Stimulated activated effector memory CD8-positive, alpha-beta T cell treated with anti-CD3 and anti-CD28 coated beads, Interleukin-12 subunit alpha, Interleukin-12 subunit beta, amount 100 ng/mL, for 72 hours (primary cell): ENCODE measurements around the gene TASOR2.

ENCODE experiments used
- ATAC-seq: fragments of 150-1000 bp; cut with Tn5 transposase; 2 replicates; pipeline ENCODE4 v1.10.0; 2021
- DNase-seq, 2 donors: peaks; one replicate each; pipeline ENCODE4 v3.0.0; 2021 to 2022; ENCODE audit warnings: low spot score in 2 of 2
- H3K27ac Mint-ChIP-seq: one replicate; pipeline ENCODE4 v1.8.0; 2022; ENCODE audit warnings: mild to moderate bottlenecking, mixed read lengths
- H3K36me3 Mint-ChIP-seq: one replicate; pipeline ENCODE4 v1.8.0; 2022; ENCODE audit warnings: mild to moderate bottlenecking, mixed read lengths
- H3K4me1 Mint-ChIP-seq: one replicate; pipeline ENCODE4 v1.8.0; 2022; ENCODE audit warnings: mixed read lengths
- H3K4me3 Mint-ChIP-seq: one replicate; pipeline ENCODE4 v1.8.0; 2022; ENCODE audit warnings: mild to moderate bottlenecking, mixed read lengths
- H3K9me3 Mint-ChIP-seq: one replicate; pipeline ENCODE4 v1.8.0; 2022; ENCODE audit warnings: mixed read lengths

TASOR2 gene, protein sequence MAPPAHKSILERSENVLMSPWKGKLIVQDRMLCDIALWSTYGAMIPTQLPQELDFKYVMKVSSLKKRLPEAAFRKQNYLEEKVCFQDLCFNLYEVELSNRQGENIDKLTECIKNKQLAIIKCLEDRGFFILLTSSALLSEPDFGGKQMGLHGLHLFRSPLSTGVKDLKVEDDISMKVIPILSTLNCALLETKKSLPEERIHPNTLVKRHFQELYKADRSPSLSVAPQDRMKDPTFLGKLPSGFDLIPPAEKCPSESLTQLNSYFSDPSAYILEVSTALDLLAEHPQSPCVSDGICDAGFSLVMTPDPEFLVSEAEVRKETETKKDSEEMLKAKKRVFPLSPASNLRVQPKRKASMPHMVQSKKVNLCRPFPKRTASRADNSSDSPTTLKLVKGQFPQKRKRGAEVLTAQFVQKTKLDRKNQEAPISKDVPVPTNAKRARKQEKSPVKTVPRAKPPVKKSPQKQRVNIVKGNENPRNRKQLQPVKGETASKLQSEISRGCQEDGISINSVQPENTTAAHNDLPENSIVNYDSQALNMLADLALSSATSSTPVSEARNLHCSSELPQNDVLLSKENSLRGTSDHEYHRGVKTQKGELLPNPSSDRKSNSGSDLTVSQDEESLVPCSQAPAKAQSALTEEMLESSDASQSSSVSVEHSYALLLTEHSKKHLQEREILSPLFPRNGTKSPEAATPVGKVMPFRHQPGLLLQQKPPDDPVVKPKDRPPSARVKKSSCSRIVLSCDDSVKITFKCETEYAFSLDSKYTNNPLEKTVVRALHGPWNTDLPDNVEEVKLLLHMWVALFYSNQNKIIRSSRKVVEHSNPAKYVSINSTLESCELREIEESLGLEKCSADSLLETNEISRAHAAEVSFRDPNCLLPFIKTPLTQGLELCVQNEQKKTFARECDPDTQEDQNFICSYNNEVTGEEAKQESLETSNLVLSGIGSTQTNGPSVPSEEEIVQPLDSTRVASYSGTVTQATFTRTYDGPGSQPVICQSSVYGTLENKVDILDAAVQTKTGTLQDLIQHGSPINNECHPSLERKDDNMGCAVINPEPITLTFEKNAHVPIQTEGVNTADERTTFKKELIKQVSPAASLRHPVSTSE (N-terminal part only)

DNA sequence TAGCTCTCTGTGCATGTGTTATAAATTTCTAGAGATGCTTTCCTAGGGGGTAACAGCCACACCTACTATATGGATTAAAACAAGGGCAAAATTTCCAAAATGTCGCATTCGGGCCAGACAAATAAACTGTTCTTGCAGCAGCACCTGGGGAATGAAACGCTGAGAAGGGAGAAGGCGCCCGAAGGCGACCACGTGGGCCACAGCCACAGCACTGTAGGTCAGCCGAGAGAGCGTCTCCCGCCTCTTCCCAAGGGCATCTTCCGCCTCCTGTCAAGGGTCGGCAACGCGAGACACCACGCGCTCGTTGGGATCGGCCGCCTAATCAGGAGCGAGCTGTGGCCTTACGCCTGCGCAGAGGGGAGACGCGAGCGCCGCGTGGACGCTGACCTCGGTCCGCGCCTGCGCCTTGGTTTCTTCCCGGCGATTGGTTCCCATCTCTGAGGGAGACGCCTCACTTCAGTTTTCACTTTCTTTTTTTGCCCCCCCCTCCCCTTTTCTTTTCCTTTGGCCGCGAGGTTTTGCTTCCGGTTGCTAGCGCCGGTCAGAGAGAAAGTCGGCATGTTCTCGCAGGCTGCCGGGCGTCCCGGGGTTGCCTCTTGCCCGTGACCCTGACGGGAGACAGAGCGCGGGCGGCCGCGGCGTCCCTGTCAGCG is at the start of gene TASOR2:
Gene TASOR2, plus strand, starts transcription at position 521 of the 653 bp plus-strand sequence. CDS start 35,805 bp downstream, outside the sequence.
- peaks cover 50% of the 10 kb centered on the region for H3K4me1 Mint-ChIP-seq

DNA sequence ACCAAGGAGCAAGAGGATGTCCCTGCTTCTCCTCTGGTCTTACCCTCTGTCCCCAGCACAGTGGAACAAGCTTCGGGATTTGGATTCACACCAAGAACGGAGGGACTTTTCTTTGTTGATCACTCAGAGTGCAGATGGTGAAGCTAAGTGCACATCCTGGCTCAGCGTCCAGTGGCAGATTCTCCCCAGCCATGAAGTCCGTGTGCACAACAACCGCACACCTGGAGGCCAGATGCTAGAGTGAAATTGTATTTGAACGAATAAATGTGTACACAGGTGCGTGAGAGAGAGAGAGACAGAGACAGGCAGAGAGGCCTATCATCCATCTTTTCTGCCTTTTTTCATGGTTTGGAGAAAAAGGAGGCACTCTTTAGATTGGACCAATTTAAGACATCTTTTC is 49.7 kb upstream of the TASOR2 start:
- Mint-ChIP-seq H3K4me1 (no peaks in the 10 kb centered on the region), H3K9me3 (no peaks in the 10 kb centered on the region), H3K36me3 (no peaks in the 10 kb centered on the region), H3K4me3 (no peak overlapping the region), H3K27ac (no peak overlapping the region)
- DNase-seq (no peak), ATAC-seq (no peak)

More for the DNA sequence above, at the start of gene TASOR2:
- no peaks in the 10 kb centered on the region for H3K9me3 Mint-ChIP-seq
- H3K27ac Mint-ChIP-seq: peak within 1 kb of the TSS; percentile 97
- H3K4me3 Mint-ChIP-seq: peak within 1 kb of the TSS; percentile 93
- H3K36me3 Mint-ChIP-seq: peaks cover 27% of the 10 kb centered on the region
- ATAC-seq (peak; percentile 81), DNase-seq (peak; percentile 92 to 98)

DNA sequence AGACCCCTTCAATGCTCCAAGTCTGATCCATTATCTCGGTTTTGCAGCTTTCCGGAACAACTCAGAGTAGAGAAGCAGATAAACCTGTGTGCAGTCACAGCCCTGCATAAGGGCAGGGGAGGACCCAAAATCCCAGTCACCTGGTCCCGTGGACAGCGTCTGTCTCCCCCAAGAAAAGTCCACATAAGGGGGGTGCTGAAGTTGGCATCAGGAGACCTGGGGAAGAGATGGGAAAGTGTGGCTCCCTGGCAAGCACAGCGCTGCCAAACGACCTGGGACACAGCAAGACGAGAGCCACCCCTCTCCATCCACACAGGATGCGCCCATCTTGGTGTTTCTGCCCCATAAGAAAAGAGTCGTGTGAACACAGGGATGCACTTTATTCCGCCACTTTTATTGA is 46.1 kb upstream of the TASOR2 start:
- no peaks in the 10 kb centered on the region for H3K9me3 Mint-ChIP-seq
- no peaks in the 10 kb centered on the region for H3K4me1 Mint-ChIP-seq
- DNase-seq (no peak), ATAC-seq (no peak)
- H3K27ac Mint-ChIP-seq: no peak overlapping the region
- peaks cover 9% of the 10 kb centered on the region for H3K36me3 Mint-ChIP-seq
- H3K4me3 Mint-ChIP-seq: no peak overlapping the region

DNA sequence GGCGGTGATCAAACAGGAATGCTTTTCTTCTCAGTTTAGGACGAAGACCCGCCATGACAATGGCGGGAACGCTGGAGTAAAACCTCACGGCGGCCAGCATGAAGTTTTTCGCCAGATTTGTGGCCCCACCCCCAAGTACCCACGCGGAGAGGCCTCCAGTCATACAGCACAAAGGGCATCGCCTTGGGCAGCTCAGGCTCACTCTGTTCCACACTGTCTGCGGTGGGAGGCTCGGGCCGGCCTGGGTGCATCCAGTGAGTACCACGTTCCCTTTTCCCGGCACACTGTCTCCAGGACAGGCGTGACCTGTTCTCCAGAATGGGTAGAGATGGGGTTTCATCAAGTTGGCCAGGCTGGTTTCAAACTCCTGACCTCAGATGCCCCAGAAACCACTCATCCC is 45.6 kb upstream of the TASOR2 start:
- no peak overlapping the region for H3K27ac Mint-ChIP-seq
- ATAC-seq (no peak), DNase-seq (no peak)
- no peaks in the 10 kb centered on the region for H3K9me3 Mint-ChIP-seq
- no peaks in the 10 kb centered on the region for H3K4me1 Mint-ChIP-seq
- no peak overlapping the region for H3K4me3 Mint-ChIP-seq
- peaks cover 9% of the 10 kb centered on the region for H3K36me3 Mint-ChIP-seq

DNA sequence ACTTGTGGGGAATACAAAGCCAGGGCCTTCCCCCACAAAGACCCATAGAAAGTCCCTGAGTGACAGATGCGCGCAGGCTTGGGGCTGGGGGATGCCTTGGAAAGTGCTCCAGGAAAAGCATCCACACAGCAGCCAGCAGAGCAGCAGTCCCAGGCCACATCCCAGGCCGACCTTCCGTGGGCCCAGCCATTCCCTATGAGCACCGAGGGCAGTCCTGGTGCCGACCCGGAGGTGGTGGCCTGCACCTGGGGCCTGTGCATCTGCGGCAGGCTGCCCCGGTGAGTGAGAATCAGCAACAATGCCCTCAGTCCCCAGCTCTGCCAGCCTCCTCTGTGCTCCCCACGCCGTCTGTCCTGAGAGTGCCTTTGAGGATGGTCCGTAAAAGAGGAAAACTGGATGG is 44.6 kb upstream of the TASOR2 start:
- Mint-ChIP-seq H3K4me3 (no peak overlapping the region), H3K27ac (no peak overlapping the region), H3K9me3 (no peaks in the 10 kb centered on the region), H3K4me1 (no peaks in the 10 kb centered on the region), H3K36me3 (peaks cover 9% of the 10 kb centered on the region)
- ATAC-seq: no peak
- DNase-seq: no peak

DNA sequence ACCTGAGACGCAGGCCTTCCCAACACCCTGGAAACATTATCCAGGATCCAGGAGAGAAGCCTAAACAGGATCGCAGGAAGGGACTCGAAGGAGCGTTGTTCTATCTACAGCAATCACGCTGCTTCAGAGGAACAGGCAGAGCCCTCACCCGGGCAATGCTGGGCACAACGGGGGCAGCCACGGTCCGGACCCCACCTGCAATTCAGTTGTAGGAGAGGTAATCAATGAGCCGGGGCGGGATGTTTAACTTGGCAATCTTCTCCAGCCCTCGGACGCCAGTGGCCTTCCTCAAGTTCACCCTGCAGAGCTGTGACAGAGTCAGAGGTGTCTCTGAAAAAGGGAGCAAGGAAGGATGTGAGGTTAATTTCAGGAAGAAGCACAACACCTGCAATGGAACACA is 44.1 kb upstream of the TASOR2 start:
- H3K36me3 Mint-ChIP-seq: peaks cover 9% of the 10 kb centered on the region
- no peaks in the 10 kb centered on the region for H3K4me1 Mint-ChIP-seq
- H3K9me3 Mint-ChIP-seq: no peaks in the 10 kb centered on the region
- H3K4me3 Mint-ChIP-seq: no peak overlapping the region
- ATAC-seq (no peak), DNase-seq (no peak)
- H3K27ac Mint-ChIP-seq: no peak overlapping the region

DNA sequence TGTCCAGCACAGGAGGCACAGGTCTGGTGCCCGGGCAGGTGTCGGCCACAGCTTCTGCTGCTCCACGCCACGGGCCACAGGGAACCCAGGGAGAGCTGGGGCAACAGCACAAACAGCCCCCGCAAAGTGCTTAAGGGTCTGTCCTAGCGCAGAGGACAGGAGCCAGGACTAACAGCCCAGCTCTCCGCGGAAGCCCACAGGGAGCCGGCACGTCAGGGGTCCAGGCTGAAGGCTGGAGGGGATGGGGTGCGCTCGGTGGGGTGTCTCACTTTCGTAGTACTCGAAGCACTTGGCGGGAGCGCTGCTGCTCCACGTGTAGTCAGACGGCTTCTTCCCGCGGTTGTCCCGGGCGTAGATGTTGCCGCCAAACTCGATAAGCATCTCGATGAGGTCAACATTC is 43.1 kb upstream of the TASOR2 start:
- no peaks in the 10 kb centered on the region for H3K9me3 Mint-ChIP-seq

DNA sequence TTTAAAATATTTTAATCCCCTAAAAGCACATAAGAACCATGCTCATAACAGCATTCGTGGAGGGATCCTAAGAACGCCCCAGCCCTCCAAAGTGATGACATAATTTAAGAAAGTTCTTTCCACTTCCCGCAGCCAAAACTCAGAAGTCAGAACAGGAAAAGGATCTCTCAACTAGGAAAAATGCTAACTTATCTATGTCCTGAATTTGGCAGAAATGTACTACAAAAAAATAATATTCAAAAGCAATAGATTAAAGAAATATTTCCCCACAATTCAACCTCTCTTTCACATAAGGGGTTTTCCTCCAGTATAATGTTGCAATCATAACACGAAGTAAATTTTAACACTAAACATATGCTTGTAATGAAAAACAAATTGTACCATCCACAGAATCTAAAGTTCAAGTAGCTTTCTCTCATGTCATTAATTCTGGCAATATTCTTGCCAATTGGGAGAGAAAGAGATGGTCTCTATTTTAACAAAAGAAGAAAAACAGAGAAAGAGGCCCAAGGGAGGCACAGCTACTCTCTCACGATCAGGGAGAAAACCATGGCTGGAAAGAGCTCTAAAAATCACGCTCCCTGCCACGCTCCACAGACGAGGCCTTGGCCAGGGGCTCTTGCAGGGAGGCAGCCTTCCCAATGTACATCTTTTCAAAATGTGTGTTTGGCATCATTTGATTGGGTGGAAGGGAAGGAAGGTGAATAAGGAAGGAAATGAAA is 41.1 kb upstream of the TASOR2 start:
- Mint-ChIP-seq H3K9me3 (no peaks in the 10 kb centered on the region), H3K4me3 (no peak overlapping the region), H3K4me1 (peaks cover 4% of the 10 kb centered on the region), H3K36me3 (peaks cover 21% of the 10 kb centered on the region), H3K27ac (no peak overlapping the region)
- ATAC-seq (no peak), DNase-seq (no peak)

More for the DNA sequence above, 43.1 kb upstream of the TASOR2 start:
- no peak overlapping the region for H3K27ac Mint-ChIP-seq
- H3K36me3 Mint-ChIP-seq: peaks cover 9% of the 10 kb centered on the region
- DNase-seq (no peak), ATAC-seq (no peak)
- H3K4me1 Mint-ChIP-seq: no peaks in the 10 kb centered on the region
- no peak overlapping the region for H3K4me3 Mint-ChIP-seq

DNA sequence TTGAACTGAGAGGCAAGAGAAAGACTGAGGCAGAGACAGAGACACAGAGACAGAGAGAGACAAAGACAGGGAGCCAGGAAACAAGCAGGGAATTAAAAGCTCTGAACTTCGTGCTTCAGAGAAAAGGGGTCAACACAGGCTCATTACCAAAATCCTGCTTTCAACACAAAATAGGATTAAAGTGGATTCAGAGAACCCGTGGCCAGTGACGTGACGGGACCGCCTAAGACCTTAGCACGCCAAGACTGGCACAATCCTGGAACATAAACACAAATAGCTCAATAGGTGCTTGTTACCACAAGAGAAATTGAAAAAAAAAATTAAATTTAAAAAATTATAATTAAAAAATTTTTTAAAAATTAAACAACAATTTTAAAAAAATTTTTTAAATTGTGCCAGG is 39.7 kb upstream of the TASOR2 start:
- Mint-ChIP-seq H3K4me1 (peaks cover 4% of the 10 kb centered on the region), H3K27ac (no peak overlapping the region), H3K4me3 (no peak overlapping the region), H3K36me3 (peaks cover 34% of the 10 kb centered on the region), H3K9me3 (no peaks in the 10 kb centered on the region)
- no peak for ATAC-seq
- DNase-seq: no peak

DNA sequence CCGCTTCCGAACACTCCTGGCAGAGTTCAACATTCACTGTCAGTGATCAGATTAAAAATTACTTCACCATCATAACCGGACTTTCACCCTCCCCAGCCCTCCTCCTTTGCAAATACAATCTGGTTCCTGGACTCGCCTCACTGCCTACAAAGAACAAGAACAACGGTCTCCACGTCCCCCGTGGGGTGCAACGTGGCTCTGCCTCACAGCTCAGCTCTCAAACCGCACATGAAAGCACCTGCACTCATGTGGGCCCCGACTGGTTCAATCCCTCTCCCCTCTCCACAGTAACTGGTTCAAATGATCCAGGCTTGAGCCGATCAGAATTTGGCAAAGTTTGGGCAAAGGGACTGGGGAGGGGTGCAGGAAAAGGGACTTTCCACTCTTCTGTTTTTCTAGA is 39.3 kb upstream of the TASOR2 start:
- ATAC-seq: no peak

DNA sequence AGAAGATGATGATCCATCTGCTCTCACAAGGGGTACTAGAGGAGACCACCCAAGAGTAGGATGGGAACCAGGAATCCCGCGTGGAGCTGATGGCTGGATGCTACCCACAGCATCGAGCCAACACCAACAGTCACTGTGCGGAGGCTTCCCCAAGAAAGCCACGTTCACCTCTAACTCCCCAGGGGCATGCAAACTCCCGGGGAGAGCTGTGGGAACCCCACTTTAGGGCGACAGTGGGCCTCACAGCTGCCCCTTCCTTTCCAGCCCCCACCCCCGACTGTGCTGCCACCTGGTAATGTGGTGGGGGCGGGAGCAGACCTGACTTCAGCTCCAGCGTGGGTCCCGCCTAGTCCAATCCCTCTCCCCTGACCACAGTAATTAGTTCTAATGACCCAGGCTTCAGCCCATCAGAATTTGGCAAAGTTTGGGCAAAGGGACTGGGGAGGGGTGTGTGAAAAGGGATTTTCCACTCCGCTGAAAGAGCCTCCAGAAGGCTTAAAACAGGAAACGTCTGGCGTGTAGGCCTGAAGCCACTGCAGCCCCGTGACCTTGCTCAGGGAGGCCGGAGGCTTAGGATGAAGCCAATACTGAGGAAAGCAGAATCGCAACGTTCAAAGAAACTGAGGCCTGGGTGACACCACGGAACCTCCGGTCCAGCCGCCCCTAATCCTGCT is 38.6 kb upstream of the TASOR2 start:
- ATAC-seq: no peak
- H3K4me3 Mint-ChIP-seq: no peak overlapping the region
- no peak for DNase-seq
- H3K27ac Mint-ChIP-seq: no peak overlapping the region
- H3K9me3 Mint-ChIP-seq: no peaks in the 10 kb centered on the region
- peaks cover 4% of the 10 kb centered on the region for H3K4me1 Mint-ChIP-seq
- H3K36me3 Mint-ChIP-seq: peaks cover 34% of the 10 kb centered on the region

More for the DNA sequence above, 39.3 kb upstream of the TASOR2 start:
- H3K27ac Mint-ChIP-seq: no peak overlapping the region
- peaks cover 4% of the 10 kb centered on the region for H3K4me1 Mint-ChIP-seq
- H3K4me3 Mint-ChIP-seq: no peak overlapping the region
- peaks cover 34% of the 10 kb centered on the region for H3K36me3 Mint-ChIP-seq
- no peaks in the 10 kb centered on the region for H3K9me3 Mint-ChIP-seq
- no peak for DNase-seq

DNA sequence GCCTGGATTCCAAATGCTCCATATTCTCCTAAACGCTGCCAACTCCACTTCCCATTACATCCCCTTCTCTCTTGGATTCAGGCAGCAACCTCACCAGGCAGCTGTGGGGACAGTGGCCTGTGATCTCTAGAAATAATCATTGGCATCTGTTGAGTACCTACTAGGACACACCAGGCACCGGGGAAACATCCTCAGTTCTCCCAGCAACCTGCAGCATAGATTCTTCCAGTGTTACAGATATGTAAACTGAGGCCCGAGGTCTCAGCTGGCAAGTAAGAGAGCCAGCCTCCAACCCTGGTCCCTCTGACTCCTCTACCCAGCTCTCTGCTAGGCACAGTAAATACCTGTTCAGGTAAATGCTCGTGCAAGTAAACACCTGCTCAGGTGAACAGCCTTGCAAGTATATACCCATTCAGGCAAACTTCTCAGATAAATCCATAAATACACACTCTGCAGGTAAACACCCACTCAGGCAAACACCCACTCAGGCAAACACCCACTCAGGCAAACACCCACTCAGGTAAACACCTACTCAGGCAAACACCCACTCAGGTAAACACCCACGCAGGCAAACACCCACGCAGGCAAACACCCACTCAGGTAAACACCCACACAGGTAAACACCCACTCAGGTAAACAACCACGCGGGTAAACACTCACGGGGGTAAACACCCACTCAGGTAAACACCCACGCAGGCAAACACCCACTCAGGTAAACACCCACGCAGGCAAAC is 37.0 kb upstream of the TASOR2 start:
- ATAC-seq (no peak), DNase-seq (no peak)
- Mint-ChIP-seq H3K4me3 (no peak overlapping the region), H3K4me1 (peaks cover 4% of the 10 kb centered on the region), H3K36me3 (peaks cover 24% of the 10 kb centered on the region), H3K9me3 (no peaks in the 10 kb centered on the region), H3K27ac (peak overlapping the region; percentile 90)
